Stomach (tissue), 4 donors: ENCODE data around the gene RETREG3.

Source experiments
- POLR2A ChIP-seq, 4 donors: fragments of 450-650 bp; IDR thresholded peaks; one replicate each; pipeline ENCODE4 v1.6.1; 2016; ENCODE audit warnings: antibody characterized with exemption in 4 of 4, control low read depth in 2 of 4, mild to moderate bottlenecking in 1 of 4, moderate library complexity in 1 of 4
- TF ChIP-seq, protein P1 (sequence below), 7 experiments: fragments of 450-650 bp in 4 of 7; fragments of 200-600 bp in 3 of 7; sonication (generic) in 3 of 7; IDR thresholded peaks; one replicate each; pipeline ENCODE4 v1.5.1; 2016 to 2019; ENCODE audit warnings: antibody characterized with exemption in 7 of 7, control low read depth in 2 of 7, mild to moderate bottlenecking in 1 of 7

DNA sequence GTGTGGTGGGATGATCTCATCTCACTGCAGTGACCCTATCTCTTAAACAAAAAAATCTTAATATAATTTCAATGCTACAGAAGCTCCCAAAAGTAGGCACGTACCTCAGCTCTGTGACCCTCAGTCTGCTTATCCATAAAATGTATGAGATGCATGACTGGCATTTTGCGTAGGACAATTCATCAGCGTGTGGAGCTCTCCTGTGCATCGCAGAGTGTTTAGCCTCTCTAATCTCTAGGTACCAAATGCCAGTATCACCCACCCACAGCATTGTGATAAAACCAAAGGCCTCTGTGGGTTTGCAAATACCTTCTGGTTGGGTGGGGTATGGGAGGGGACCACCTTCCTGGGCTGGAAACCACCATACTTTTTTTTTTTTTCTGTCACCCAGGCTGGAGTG, 30.9 kb upstream of the RETREG3 start:
- TF ChIP-seq, protein P1, sequence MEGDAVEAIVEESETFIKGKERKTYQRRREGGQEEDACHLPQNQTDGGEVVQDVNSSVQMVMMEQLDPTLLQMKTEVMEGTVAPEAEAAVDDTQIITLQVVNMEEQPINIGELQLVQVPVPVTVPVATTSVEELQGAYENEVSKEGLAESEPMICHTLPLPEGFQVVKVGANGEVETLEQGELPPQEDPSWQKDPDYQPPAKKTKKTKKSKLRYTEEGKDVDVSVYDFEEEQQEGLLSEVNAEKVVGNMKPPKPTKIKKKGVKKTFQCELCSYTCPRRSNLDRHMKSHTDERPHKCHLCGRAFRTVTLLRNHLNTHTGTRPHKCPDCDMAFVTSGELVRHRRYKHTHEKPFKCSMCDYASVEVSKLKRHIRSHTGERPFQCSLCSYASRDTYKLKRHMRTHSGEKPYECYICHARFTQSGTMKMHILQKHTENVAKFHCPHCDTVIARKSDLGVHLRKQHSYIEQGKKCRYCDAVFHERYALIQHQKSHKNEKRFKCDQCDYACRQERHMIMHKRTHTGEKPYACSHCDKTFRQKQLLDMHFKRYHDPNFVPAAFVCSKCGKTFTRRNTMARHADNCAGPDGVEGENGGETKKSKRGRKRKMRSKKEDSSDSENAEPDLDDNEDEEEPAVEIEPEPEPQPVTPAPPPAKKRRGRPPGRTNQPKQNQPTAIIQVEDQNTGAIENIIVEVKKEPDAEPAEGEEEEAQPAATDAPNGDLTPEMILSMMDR (IDR thresholded peaks at IDR 0.05), result no peak
- TF ChIP-seq POLR2A (IDR thresholded peaks at IDR 0.05), result no peak
